HG03469 (cell line): Measurements from ENCODE around the gene ATP2B3.

Experiments
- ATAC-seq: cut with Tn5 transposase; IDR thresholded peaks from one replicate; pipeline ENCODE4 v1.9.1; 2021; ENCODE audit warnings: mild to moderate bottlenecking, moderate library complexity, moderate number of reproducible peaks; ENCODE audit not compliant: unreplicated experiment

The ATP2B3 gene

GRCh38 chrX:153631907-153632594 lies 114.6 kb downstream of the ATP2B3 start:
- ATAC-seq = no peak
